HG03095 (cell line): ENCODE results near the gene CHURC1.

Experiments used
- ATAC-seq: cut with Tn5 transposase; IDR thresholded peaks from one replicate; pipeline ENCODE4 v1.9.1; 2021; ENCODE audit warnings: moderate library complexity; ENCODE audit not compliant: unreplicated experiment

CHURC1 gene

GRCh38 chr14:64983439-64984310 is 69.4 kb downstream of the CHURC1 start:
- ATAC-seq = no peak
